Duodenal mucosa (tissue), 2 donors: Measurements from ENCODE around the gene RAP1GDS1.
"Not testable (repeated sequence)": the region's sequence is repeated elsewhere in the genome, so short reads cannot be mapped to it uniquely, and the experiment has no call there.

Experiments used
- H3K27ac ChIP-seq: one replicate; pipeline ENCODE4 v1.7.0; 2013; ENCODE audit warnings: low read depth, low read length
- H3K27me3 ChIP-seq, 2 donors: one replicate each; pipeline ENCODE4 v1.7.0; 2013; ENCODE audit warnings: low read length in 2 of 2, control low read depth in 1 of 2; ENCODE audit not compliant: insufficient read depth in 2 of 2, control insufficient read depth in 1 of 2
- H3K36me3 ChIP-seq, 2 donors: one replicate each; pipeline ENCODE4 v1.7.0; 2013; ENCODE audit warnings: low read length in 2 of 2, control low read depth in 1 of 2; ENCODE audit not compliant: insufficient read depth in 2 of 2, control insufficient read depth in 1 of 2
- H3K4me1 ChIP-seq, 2 donors: one replicate each; pipeline ENCODE4 v1.7.0; 2013; ENCODE audit warnings: low read length in 2 of 2, control low read depth in 1 of 2; ENCODE audit not compliant: insufficient read depth in 2 of 2, control insufficient read depth in 1 of 2
- H3K4me3 ChIP-seq, 2 donors: one replicate each; pipeline ENCODE4 v1.7.0; 2013; ENCODE audit warnings: low read length in 2 of 2, low read depth in 1 of 2
- H3K9ac ChIP-seq, 2 donors: one replicate each; pipeline ENCODE4 v1.7.0; 2013; ENCODE audit warnings: low read length in 2 of 2, low read depth in 1 of 2
- H3K9me3 ChIP-seq, 2 donors: one replicate each; pipeline ENCODE4 v1.7.0; 2013; ENCODE audit warnings: low read length in 2 of 2, control low read depth in 1 of 2; ENCODE audit not compliant: control insufficient read depth in 1 of 2

The RAP1GDS1 gene

DNA sequence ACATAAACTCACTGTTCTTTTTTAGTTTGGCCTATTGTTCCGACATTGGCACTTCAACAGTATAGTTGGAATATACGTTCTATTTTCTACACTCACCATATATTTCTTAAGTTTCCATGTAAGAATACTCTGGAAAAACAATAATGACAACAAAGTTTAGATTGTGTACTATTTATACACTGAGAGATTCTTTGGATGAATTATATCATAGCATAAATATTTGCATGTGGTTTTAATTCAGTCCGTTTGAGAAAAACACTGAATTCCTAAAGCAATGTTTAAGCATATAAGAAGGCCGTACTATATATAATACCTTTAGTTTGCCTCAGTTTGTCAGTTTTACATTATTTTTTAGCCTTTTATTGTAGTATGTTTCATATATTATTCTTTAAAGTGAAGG lies 82.4 kb downstream of the RAP1GDS1 start:
- Histone ChIP-seq H3K9me3 (no peaks in the 10 kb centered on the region), H3K9ac (no peak overlapping the region), H3K27me3 (no peaks in the 10 kb centered on the region), H3K36me3 (peaks cover 0 to 12% of the 10 kb centered on the region in 2 donors), H3K4me3 (no peak overlapping the region), H3K27ac (no peak overlapping the region), H3K4me1 (no peaks in the 10 kb centered on the region)

DNA sequence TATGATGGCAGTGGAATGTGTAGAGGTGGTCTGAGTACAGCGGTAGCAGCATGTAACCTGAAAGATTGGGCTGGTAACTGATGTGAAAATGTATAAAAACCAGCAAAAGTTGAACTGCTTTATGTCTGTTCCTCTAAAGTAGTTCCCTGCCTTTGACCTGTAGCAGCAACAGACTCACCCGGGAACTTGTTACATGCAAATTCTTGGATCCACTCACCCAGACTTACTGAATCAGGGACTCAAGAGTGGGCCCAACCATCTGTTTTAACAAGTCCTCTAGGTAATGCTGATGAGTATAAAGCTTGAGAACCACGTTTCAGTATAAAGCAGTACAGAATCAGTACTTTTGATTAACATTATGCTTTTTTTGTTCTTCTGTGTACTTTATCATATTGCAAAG lies 84.7 kb downstream of the RAP1GDS1 start:
- H3K27me3 ChIP-seq = no peaks in the 10 kb centered on the region
- H3K27ac ChIP-seq = no peak overlapping the region
- no peaks in the 10 kb centered on the region for H3K4me1 ChIP-seq
- H3K36me3 ChIP-seq = peaks cover 0 to 12% of the 10 kb centered on the region in 2 donors
- H3K9ac ChIP-seq = no peak overlapping the region
- no peaks in the 10 kb centered on the region for H3K9me3 ChIP-seq
- no peak overlapping the region for H3K4me3 ChIP-seq

DNA sequence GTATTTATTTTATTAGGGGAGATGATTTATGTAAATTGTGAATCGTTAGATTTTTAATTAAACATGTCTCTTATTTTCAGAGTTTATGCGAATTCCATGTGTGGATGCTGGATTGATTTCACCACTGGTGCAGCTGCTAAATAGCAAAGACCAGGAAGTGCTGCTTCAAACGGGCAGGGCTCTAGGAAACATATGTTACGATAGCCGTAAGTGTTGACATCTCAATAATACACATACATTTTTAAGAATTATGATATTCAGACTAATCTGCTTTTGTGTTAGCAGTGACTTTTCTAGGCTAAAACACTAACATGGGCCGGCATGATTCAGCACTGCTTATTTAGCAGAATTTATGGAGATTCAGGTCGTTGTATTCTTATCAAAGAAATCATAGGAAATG lies 91.2 kb downstream of the RAP1GDS1 start:
- H3K4me3 ChIP-seq = peak overlapping the region in 1 of 2 donors; percentile 3
- no peak overlapping the region for H3K9ac ChIP-seq
- no peaks in the 10 kb centered on the region for H3K27me3 ChIP-seq
- H3K27ac ChIP-seq = no peak overlapping the region
- H3K9me3 ChIP-seq = no peaks in the 10 kb centered on the region
- H3K4me1 ChIP-seq = no peaks in the 10 kb centered on the region
- H3K36me3 ChIP-seq = no peaks in the 10 kb centered on the region

DNA sequence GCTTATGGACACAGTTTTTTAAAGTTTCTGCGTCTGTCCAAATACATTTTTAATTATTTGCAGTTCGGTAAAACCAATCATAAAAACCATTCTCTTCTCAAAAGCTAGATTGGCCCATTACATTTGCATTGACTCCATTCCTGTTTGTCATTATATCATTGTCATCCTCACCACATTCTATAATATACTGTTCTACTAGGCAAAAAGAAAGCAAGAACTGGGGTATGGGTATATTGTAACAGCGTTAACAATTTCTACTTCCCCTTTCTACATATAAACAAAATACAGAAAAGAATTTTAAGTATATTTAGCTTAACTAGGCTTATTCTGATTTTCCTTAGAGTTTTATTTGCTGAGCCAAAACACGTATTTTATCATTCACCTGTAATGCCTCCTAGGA lies 91.8 kb downstream of the RAP1GDS1 start:
- Histone ChIP-seq H3K9me3 (no peaks in the 10 kb centered on the region), H3K36me3 (no peaks in the 10 kb centered on the region), H3K27ac (no peak overlapping the region), H3K9ac (no peak overlapping the region), H3K4me3 (no peak overlapping the region), H3K27me3 (no peaks in the 10 kb centered on the region), H3K4me1 (no peaks in the 10 kb centered on the region)

DNA sequence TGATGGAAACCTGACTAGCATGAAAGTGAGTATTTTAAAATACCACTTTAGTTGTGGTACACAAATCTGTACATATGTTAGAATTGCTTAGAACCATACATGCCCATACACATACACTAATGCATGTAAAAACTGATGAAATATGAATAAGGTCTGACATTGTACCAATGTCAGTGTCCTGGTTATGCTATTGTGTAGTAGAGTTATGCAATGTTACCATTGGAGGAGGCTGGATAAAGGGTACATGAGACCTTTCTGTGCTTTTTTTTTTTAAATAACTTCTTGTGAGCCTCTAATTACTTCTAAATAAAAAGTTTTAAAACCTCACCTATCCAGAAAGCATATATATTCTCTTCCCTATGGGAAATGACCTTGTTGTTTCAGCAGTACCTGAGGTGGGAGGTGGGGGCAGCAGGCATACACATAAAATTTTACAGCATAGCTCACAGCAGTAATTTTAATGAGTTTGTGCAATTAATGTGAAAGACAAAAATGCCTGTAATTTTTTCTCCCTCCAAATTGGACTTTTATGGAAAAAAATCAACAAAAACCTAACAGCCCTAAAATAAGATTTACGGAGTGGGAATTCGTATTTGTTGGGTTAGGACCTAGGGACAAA lies 97.6 kb downstream of the RAP1GDS1 start:
- no peaks in the 10 kb centered on the region for H3K27me3 ChIP-seq
- H3K4me1 ChIP-seq = no peaks in the 10 kb centered on the region
- no peak overlapping the region for H3K4me3 ChIP-seq
- no peak overlapping the region for H3K27ac ChIP-seq
- H3K9me3 ChIP-seq = no peaks in the 10 kb centered on the region
- H3K9ac ChIP-seq = no peak overlapping the region
- peaks cover 0 to 3% of the 10 kb centered on the region in 2 donors for H3K36me3 ChIP-seq

DNA sequence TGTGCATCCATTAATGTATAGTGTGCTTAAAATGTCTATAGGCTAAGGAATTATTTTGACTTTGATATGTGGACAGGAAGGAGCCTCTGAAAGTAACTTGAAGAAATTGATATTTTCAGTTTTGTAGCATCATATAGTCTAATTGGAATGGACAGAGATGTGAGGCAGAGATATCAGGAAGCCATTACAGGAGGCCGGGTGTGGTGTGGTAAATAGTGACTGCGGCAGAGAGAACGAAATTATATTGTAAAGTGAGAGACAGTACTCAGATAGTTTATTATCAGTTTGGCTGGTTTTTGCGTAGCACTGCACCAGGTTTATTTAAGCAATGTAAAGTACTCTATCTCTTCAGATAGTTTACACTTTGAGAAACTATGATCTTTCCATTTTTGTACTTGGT lies 98.5 kb downstream of the RAP1GDS1 start:
- no peaks in the 10 kb centered on the region for H3K4me1 ChIP-seq

DNA sequence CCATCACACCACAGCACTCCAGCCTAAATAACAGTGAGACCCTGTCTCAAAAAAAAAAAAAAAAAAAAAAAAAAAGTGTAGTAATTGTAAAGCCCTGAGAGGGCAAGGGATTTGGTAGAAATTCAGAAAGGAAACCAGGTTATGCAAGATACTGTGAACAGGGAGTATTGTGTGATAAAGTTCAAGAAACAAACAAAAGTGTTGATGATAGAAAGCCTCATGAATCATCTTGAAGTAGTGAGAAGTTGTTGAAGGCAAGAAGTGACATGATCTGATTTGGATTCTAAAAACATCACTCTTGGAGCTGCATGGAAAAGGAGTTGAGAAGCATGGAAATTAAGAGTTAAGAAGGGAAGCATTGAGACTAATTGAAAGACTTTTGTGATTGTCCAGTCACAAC lies 102.2 kb downstream of the RAP1GDS1 start:
- Histone ChIP-seq H3K27ac (no peak overlapping the region), H3K36me3 (peaks cover 0 to 9% of the 10 kb centered on the region in 2 donors), H3K9me3 (peaks cover 2 to 16% of the 10 kb centered on the region in 2 donors), H3K4me3 (no peak overlapping the region), H3K27me3 (no peaks in the 10 kb centered on the region), H3K9ac (no peak overlapping the region), H3K4me1 (no peaks in the 10 kb centered on the region)

More for the DNA sequence above, 98.5 kb downstream of the RAP1GDS1 start:
- H3K27me3 ChIP-seq = no peaks in the 10 kb centered on the region
- no peak overlapping the region for H3K9ac ChIP-seq
- no peak overlapping the region for H3K27ac ChIP-seq
- H3K36me3 ChIP-seq = peaks cover 0 to 3% of the 10 kb centered on the region in 2 donors
- no peaks in the 10 kb centered on the region for H3K9me3 ChIP-seq
- H3K4me3 ChIP-seq = no peak overlapping the region

DNA sequence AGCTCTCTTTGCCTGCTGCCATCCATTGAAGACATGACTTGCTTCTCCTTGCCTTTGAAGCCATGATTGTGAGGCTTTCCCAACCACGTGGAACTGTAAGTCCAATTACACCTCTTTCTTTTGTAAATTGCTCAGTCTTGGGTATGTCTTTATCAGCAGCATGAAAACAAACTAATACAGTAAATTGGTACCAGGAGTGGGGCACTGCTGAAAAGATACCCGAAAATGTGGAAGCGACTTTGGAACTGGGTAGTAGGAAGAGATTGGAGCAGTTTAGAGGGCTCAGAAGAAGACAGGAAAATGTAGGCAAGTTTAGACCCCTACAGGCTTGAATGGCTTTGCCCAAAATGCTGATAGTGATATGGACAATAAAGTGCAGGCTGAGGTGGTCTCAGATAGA lies 105.1 kb downstream of the RAP1GDS1 start:
- H3K27me3 ChIP-seq, H3K9ac ChIP-seq, H3K4me1 ChIP-seq, H3K27ac ChIP-seq, H3K4me3 ChIP-seq, H3K36me3 ChIP-seq: not testable (repeated sequence)
- H3K9me3 ChIP-seq = peaks cover 2 to 21% of the 10 kb centered on the region in 2 donors

DNA sequence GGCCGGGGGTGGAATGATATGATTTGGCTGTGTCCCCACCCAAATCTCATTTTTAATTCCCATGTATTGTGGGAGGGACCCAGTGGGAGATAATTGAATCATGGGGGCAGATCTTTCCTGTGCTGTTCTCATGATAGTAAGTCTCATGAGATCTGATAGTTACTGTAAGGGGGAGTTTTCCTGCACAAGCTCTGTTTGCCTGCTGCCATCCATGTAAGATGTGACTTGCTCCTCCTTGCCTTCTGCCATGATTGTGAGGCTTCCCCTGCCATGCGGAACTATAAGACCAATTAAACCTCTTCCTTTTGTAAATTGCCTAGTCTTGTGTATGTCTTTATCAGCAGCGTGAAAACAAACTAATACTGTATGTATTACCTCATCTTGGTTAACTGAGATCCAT lies 106.8 kb downstream of the RAP1GDS1 start:
- not testable (repeated sequence) for H3K27ac ChIP-seq, H3K4me3 ChIP-seq, H3K36me3 ChIP-seq, H3K4me1 ChIP-seq, H3K27me3 ChIP-seq, H3K9ac ChIP-seq
- peaks cover 2 to 21% of the 10 kb centered on the region in 2 donors for H3K9me3 ChIP-seq

DNA sequence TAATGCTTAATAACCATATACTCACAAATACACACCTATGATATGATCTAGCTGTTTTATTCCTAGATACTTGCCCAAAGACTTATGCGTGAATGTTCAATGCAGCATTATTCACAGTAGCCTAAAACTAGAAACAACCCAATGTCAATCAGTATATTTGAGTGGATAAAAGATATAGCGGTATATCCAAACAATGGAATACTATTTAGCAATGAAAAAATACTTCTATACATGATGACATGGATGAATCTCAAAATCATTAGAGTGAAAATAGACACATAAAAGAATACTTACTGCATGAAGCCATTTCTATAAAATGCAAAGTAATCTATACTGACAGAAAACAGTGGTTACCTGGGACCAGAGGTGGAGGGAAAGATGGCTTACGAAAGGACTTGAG lies 108.1 kb downstream of the RAP1GDS1 start:
- no peak overlapping the region for H3K4me3 ChIP-seq
- no peak overlapping the region for H3K27ac ChIP-seq
- H3K9me3 ChIP-seq = peaks cover 2 to 21% of the 10 kb centered on the region in 2 donors
- H3K9ac ChIP-seq = no peak overlapping the region
- H3K36me3 ChIP-seq = peaks cover 0 to 6% of the 10 kb centered on the region in 2 donors
- no peaks in the 10 kb centered on the region for H3K27me3 ChIP-seq
- no peaks in the 10 kb centered on the region for H3K4me1 ChIP-seq

DNA sequence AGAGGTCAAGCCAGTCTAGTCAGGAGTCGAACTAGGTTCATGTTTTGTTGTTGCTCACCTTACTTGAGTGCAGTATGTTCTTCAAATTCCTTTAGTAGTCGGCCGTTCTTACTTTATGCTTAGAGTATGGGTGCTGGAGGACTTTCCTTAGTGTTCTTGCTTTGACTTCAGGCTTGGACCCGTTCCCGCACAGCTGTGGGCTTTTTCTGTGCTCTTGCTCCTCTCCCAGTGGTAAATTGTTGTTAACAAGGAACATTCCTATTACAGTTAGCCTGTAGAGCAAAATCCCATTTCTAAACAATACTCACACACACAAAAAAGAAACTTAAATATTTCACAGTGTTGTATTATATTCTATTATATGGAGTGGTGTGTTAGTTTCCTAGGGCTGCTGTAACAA lies 113.5 kb downstream of the RAP1GDS1 start:
- Histone ChIP-seq H3K36me3 (no peaks in the 10 kb centered on the region), H3K4me3 (no peak overlapping the region), H3K9me3 (no peaks in the 10 kb centered on the region), H3K27me3 (no peaks in the 10 kb centered on the region), H3K9ac (no peak overlapping the region), H3K27ac (no peak overlapping the region), H3K4me1 (no peaks in the 10 kb centered on the region)
